Body of pancreas (tissue), 4 donors: Measurements from ENCODE around the gene ARHGAP18. TPM values are rescaled to one million over a fixed set of nuclear protein-coding genes. Genes with fewer than 3 reads are reported as not detected.

Experiments
- ATAC-seq: fragments of 150-250 bp; one replicate; pipeline ENCODE4 v1.9.1; 2016
- DNase-seq, 4 donors: peaks; one replicate each; pipeline ENCODE4 v3.0.0-alpha.2; 2019
- H3K27ac ChIP-seq, 4 donors: fragments of 200-600 bp; sonication (generic); 1 replicate in 3 of 4; 2 replicates in 1 of 4; pipeline versions ENCODE4 v1.5.1 to v1.6.1; 2016 to 2019; ENCODE audit warnings: mild to moderate bottlenecking in 1 of 4, mixed read lengths in 1 of 4, moderate library complexity in 1 of 4
- H3K27me3 ChIP-seq, 2 donors: fragments of 200-600 bp; sonication (generic); one replicate each; pipeline ENCODE4 v1.6.0; 2016; ENCODE audit warnings: mild to moderate bottlenecking in 1 of 2
- H3K36me3 ChIP-seq, 2 donors: fragments of 200-600 bp; sonication (generic); replicated peaks in 1 of 2; 2 replicates each; pipeline ENCODE4 v1.5.1; 2016; ENCODE audit warnings: low read depth in 2 of 2; ENCODE audit not compliant: insufficient read depth in 1 of 2
- H3K4me1 ChIP-seq: fragments of 200-600 bp; sonication (generic); one replicate; pipeline ENCODE4 v1.6.0; 2016
- H3K4me3 ChIP-seq, 2 donors: fragments of 200-600 bp; sonication (generic); 1 replicate in 1 of 2; 2 replicates in 1 of 2; pipeline ENCODE4 v1.5.1; 2016 to 2019
- H3K9me3 ChIP-seq, 3 donors: fragments of 200-600 bp; sonication (generic); 1 replicate in 2 of 3; 2 replicates in 1 of 3; pipeline ENCODE4 v1.5.1; 2016
- CTCF ChIP-seq, 7 experiments: fragments of 450-650 bp in 4 of 7; fragments of 200-600 bp in 3 of 7; sonication (generic) in 3 of 7; IDR thresholded peaks; one replicate each; pipeline ENCODE4 v1.5.1; 2016 to 2019; ENCODE audit warnings: antibody characterized with exemption in 7 of 7
- POLR2A ChIP-seq, 3 donors: fragments of 450-650 bp; IDR thresholded peaks; one replicate each; pipeline ENCODE4 v1.6.1; 2016; ENCODE audit warnings: antibody characterized with exemption in 3 of 3, mild to moderate bottlenecking in 2 of 3
- WGBS, 2 donors: methylation state at CpG; one replicate each; pipeline ENCODE4 v1.1.5; 2017; 5-methylcytosine and 5-hydroxymethylcytosine counted together
- intact Hi-C: fragments of 100-400 bp; cut with DNase I; formaldehyde crosslinking; loops from one replicate; pipeline ENCODE4 v1.15.1; 2023
- total RNA-seq, 2 donors: library from RNA; depleted of rRNA; stranded (reverse); fragments of >200 nt; gene quantifications; one replicate each; pipeline ENCODE4 v1.1.0, GENCODE V29; 2016

ARHGAP18 gene
- total RNA-seq, 2 donors from 2014 or later: 16.2 to 30.6 TPM

- peak overlapping the region in 1 of 2 donors; percentile 46 for H3K4me3 ChIP-seq
- intact Hi-C loops: no loop called here
- peaks cover 48% of the 10 kb centered on the region for H3K4me1 ChIP-seq
- ATAC-seq (no peak), DNase-seq (no peak)
- no peaks in the 10 kb centered on the region for H3K9me3 ChIP-seq
- WGBS, 2 donors: 30 to 36% methylated on average over 8 of the region's 8 CpGs
- TF ChIP-seq POLR2A (IDR thresholded peaks at IDR 0.05): no peak
- no peak for TF ChIP-seq CTCF (IDR thresholded peaks at IDR 0.05)
- no peaks in the 10 kb centered on the region for H3K27me3 ChIP-seq
- H3K27ac ChIP-seq: peak overlapping the region; percentile 30 to 93 (median 90)
- no peaks in the 10 kb centered on the region for H3K36me3 ChIP-seq
These were observed 2.0 kb downstream of the ARHGAP18 start for GRCh38 chr6:129707882-129708495.

- H3K4me3 ChIP-seq: no peak overlapping the region
- ATAC-seq (no peak), DNase-seq (no peak)
- TF ChIP-seq POLR2A (IDR thresholded peaks at IDR 0.05) (no peak), CTCF (IDR thresholded peaks at IDR 0.05) (no peak)
- no peaks in the 10 kb centered on the region for H3K27me3 ChIP-seq
- H3K27ac ChIP-seq: peak overlapping the region in 1 of 4 donors; percentile 92
- H3K9me3 ChIP-seq: no peaks in the 10 kb centered on the region
- intact Hi-C loops: no loop called here
- H3K36me3 ChIP-seq: no peaks in the 10 kb centered on the region
- 85 to 89% methylated on average over 6 of the region's 6 CpGs for WGBS, 2 donors
- peaks cover 57% of the 10 kb centered on the region for H3K4me1 ChIP-seq
These were observed 2.9 kb downstream of the ARHGAP18 start for GRCh38 chr6:129707028-129707427.

GRCh38 chr6:129705212-129705611 is 4.8 kb downstream of the ARHGAP18 start:
- no peak for TF ChIP-seq CTCF (IDR thresholded peaks at IDR 0.05)
- peaks cover 68% of the 10 kb centered on the region for H3K4me1 ChIP-seq
- intact Hi-C loops: no loop called here
- ATAC-seq (no peak), DNase-seq (no peak)
- H3K4me3 ChIP-seq: no peak overlapping the region
- no peaks in the 10 kb centered on the region for H3K36me3 ChIP-seq
- no peaks in the 10 kb centered on the region for H3K9me3 ChIP-seq
- H3K27ac ChIP-seq: no peak overlapping the region
- H3K27me3 ChIP-seq: no peaks in the 10 kb centered on the region

GRCh38 chr6:129704708-129705107 is 5.3 kb downstream of the ARHGAP18 start:
- H3K36me3 ChIP-seq: no peaks in the 10 kb centered on the region
- intact Hi-C loops: no loop called here
- DNase-seq: no peak
- TF ChIP-seq CTCF (IDR thresholded peaks at IDR 0.05) (no peak), POLR2A (IDR thresholded peaks at IDR 0.05) (no peak)
- no peak for ATAC-seq
- H3K4me3 ChIP-seq: no peak overlapping the region
- H3K4me1 ChIP-seq: peaks cover 73% of the 10 kb centered on the region
- no peak overlapping the region for H3K27ac ChIP-seq
- H3K27me3 ChIP-seq: no peaks in the 10 kb centered on the region
- no peaks in the 10 kb centered on the region for H3K9me3 ChIP-seq

- Histone ChIP-seq H3K4me1 (peaks cover 75% of the 10 kb centered on the region), H3K27me3 (no peaks in the 10 kb centered on the region), H3K9me3 (no peaks in the 10 kb centered on the region), H3K36me3 (no peaks in the 10 kb centered on the region), H3K4me3 (no peak overlapping the region), H3K27ac (no peak overlapping the region)
- 76 to 78% methylated on average over 4 of the region's 4 CpGs for WGBS, 2 donors
- intact Hi-C loops: no loop called here
- ATAC-seq: no peak
- DNase-seq: no peak
- TF ChIP-seq CTCF (IDR thresholded peaks at IDR 0.05) (no peak), POLR2A (IDR thresholded peaks at IDR 0.05) (no peak)
These were observed 8.1 kb downstream of the ARHGAP18 start for GRCh38 chr6:129701721-129702455.
